ENCODE results near the gene GABRB1.

GABRB1 gene

GRCh38 chr4:47471064-47471463 is 439.7 kb downstream of the GABRB1 start:
- DNase-seq (ENCODE audit: low spot score) = no peak

GRCh38 chr4:47471591-47471990 is 440.2 kb downstream of the GABRB1 start:
- no peak for DNase-seq (ENCODE audit: low spot score)

- DNase-seq (ENCODE audit: low spot score) = no peak
Measured at GRCh38 chr4:47473141-47473750, 441.9 kb downstream of the GABRB1 start.

- no peak for DNase-seq (ENCODE audit: low spot score)
Measured at GRCh38 chr4:47474799-47475198, 443.4 kb downstream of the GABRB1 start.

- no peak for DNase-seq (ENCODE audit: low spot score)
Measured at GRCh38 chr4:47475411-47475810, 444.0 kb downstream of the GABRB1 start.

Measured in CD4-positive, alpha-beta T cell treated with Interleukin-15 for 4 hours (primary cell).